GM10847 (cell line): Measurements from ENCODE around the gene ZNF189.

Source experiments
- POLR2A ChIP-seq: IDR thresholded peaks from 2 replicates; pipeline ENCODE4 v1.6.1; 2011; ENCODE audit not compliant: insufficient read length; ENCODE audit errors: extremely low read depth

ZNF189 gene

GRCh38 chr9:101398930-101399642 is 435 bp downstream of the ZNF189 start:
- no peak for TF ChIP-seq POLR2A

- no peak for TF ChIP-seq POLR2A
These were observed 956 bp downstream of the ZNF189 start for GRCh38 chr9:101399643-101399970.

- TF ChIP-seq POLR2A, result no peak
These were observed 1.5 kb downstream of the ZNF189 start for GRCh38 chr9:101400120-101400519.

- no peak for TF ChIP-seq POLR2A
These were observed 5.0 kb downstream of the ZNF189 start for GRCh38 chr9:101403516-101404285.

- TF ChIP-seq POLR2A, result no peak
These were observed 9.9 kb downstream of the ZNF189 start for GRCh38 chr9:101408374-101409078.

- TF ChIP-seq POLR2A, result no peak
These were observed 10.4 kb downstream of the ZNF189 start for GRCh38 chr9:101409079-101409477.

- no peak for TF ChIP-seq POLR2A
These were observed 16.2 kb downstream of the ZNF189 start for GRCh38 chr9:101414839-101415238.

GRCh38 chr9:101415578-101415977 is 16.9 kb downstream of the ZNF189 start:
- no peak for TF ChIP-seq POLR2A

GRCh38 chr9:101417389-101417788 is 18.7 kb downstream of the ZNF189 start:
- TF ChIP-seq POLR2A, result no peak

- no peak for TF ChIP-seq POLR2A
These were observed 19.3 kb downstream of the ZNF189 start for GRCh38 chr9:101417977-101418376.

GRCh38 chr9:101418518-101419430 is 20.1 kb downstream of the ZNF189 start:
- TF ChIP-seq POLR2A, result no peak

GRCh38 chr9:101419863-101420262 is 21.2 kb downstream of the ZNF189 start:
- TF ChIP-seq POLR2A, result no peak

- TF ChIP-seq POLR2A, result no peak
These were observed 23.0 kb downstream of the ZNF189 start for GRCh38 chr9:101421653-101422065.

GRCh38 chr9:101427358-101427757 is 28.7 kb downstream of the ZNF189 start:
- TF ChIP-seq POLR2A, result no peak

- no peak for TF ChIP-seq POLR2A
These were observed 29.5 kb downstream of the ZNF189 start for GRCh38 chr9:101427957-101428655.

GRCh38 chr9:101428909-101429308 is 30.3 kb downstream of the ZNF189 start:
- no peak for TF ChIP-seq POLR2A
